HUDEP-2 (cell line): ENCODE data around the gene STK40.

Experiments
- DNase-seq, 76 experiments: peaks; one replicate each; lab custom pipeline; 2025; ENCODE audit not compliant: unreplicated experiment in 76 of 76; lab: John Stamatoyannopoulos, UW

STK40 gene

DNA sequence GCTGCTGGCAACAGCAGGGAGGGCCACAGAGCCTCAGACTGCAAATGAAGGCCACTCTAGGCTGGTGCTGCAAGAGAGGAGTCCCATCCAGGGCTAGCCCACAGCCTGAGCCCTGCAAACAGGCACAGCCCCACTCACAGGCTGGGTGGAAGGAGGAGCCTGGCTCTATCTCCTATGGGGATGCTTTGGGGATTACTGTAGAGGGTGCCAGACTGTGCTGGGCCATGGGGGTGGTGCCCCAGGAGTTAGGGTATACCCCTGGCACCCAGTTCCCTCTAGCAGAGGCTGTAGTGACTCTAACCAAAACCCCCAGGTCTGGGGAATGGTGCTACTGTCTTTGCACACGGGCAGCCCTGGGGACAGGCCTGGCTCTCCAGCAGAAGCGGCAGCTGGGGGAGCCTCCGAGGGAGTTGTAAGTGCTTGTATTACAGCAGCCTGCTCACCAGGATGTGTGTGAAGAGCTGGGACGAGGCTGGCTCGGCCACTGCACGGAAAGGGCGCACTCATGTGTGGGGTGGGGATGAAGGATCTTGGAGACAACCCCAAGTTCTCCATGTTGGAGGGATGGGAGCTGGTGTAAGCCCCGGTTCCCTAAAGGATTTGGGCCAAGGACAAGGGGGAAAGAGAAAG, 38.9 kb downstream of the STK40 start:
- no peak for DNase-seq

DNA sequence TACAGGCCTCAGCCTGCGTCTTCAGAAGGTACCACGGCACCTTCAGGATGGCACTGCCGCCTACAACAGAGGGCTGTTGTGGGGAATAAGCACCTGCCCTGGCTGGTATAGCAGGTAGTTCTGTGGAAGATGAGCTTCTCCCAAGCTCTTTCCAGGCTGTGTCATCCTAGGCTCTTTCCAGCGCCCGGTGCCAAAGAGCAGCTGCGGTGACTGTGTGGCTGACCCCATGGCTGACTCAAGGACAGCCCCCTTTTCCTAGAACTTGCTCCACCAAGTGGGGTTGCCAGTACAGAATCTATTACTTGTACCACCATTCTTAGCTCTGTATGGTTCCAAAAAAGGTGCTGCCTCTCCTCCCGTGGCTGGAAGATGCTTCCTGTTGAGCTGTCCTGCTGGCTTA, 40.4 kb downstream of the STK40 start:
- no peak for DNase-seq

DNA sequence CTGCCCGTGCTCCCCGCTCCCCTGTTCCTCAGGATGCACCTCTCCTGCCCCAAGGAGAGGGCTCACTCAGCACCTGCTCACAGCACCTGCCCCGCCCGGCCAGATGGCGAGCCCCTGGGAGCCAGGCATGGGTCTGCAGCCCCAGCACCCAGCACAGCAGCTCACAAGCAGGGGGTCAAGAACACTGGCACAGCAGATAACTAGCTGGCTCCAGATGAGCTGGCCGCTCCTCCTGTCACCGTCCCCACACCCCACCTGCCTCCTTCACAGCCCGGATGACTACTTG, 41.4 kb downstream of the STK40 start:
- DNase-seq: no peak

DNA sequence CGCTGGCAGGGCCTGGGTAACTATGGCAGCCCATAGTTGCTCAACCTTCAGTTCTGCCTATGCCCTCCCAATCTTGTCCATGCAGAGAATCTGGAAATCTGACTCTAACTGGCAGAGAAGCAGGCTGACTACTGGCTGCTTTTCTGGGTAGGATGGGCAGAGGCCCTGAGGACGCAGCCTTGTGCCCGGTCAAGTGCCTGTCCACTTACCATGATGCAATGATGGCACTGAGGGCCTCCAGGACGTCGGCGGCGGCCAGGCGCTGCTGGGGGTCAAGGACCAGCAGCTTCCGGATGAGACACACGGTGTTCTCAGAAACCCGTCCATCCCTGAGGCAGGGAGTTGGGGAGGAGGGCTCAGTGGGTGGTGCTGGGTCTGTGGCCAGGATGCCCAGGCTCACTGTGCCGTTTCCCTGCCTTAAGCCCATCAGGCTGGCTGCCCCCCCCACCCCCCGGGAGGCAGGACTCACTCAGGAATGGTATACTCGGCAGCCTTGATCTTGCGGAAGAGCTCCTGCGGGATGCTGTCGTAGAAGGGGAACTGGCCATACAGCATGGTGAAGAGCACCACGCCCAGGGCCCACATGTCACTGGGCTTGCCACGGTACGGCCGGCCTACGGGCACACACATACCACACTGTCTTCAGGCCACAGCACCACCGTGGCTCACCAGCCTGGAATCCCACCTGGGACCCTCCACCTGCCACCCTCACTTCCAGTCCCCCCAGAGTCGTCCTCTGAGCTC, 41.9 kb downstream of the STK40 start:
- no peak for DNase-seq

DNA sequence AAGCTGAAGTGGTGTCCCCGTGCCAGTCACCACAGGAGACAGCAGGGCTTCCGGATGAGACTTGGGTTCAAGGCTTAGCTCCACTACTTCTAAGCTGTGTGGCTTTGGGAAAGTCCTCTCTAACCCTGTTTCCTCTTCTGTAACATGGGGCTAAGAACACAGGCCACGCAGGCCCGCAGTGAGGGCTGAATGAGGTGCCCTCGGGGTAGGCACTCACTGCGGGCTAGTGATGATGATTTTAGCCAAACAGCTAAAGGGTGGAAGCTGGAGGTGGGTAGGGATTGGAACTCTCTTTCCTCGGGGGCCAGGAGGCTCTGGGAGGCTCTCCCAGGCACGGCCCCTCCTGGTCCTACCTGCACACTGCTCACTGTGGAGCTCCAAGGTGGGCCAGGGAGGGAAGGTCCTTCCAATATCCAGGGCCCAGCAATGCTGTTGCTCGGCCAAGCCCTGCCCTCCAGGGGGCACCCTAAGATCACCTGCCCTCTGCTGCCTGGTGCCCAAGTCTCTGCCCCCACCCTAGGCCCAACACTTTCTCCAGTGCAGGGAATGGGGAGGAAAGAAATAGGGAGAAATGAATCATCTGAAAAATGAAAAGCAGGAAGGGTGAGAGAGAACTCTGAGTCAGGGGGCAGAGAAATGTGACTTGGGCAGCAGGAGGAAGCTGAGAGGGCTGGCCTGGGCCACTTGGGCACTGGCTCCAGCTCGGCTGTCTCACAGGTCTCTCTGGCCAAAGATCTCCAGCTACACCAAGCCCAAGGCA, 43.1 kb downstream of the STK40 start:
- DNase-seq: peak in 47 of 76 experiments; percentile 9 to 60 (median 37)

DNA sequence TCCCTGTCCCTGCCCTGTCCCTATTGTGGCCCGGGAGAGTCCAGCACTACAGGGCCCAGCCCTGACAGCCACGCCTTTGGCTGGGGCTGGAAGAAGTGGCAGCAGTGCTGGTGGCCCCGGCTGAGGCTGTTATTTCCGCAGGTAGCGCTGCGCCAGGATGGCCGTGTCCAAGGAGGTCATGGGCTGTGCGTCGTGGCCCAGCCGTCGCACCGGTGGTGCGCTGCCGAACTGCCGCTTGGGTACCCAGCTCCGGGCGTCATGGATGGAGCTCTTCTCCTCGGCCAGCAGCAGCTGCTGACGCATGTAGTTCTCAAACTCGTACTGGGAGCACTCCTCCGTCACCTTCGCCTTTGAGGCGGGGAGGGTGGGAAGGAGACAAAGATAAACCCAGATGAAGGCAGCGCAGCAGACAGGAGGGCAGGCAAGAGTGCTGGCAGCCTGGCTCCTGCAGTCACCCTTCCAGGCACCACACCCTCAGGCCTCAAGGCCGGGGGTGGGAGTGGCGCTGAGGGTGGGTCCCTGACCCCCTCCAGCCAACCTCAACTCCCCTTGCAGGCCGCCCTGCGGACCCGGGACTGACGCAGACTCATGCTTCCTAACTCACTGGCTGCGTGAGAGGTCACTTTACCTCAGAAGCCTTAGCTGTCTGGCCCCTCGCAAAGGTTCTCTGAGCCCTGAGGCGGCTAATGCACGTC, 44.0 kb downstream of the STK40 start:
- no peak for DNase-seq

DNA sequence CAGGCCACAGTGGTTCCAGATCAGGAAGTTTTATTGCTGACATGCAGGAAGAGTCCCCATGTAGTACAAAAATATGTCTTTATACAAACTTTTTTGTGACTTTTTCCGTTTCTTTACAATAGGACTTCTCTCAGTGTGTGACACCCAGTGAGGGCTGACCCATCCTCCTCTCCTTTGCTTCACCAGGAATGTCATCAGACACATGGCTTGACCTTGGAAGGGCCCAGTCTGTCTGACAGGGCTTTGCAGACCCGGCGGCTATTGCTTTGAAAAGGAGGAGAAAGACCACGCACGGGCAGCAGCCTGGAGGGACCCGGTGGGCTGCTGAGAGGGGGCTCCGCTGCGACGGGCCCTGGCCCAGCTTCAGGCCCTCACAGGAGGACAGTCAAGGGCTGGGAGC, 46.1 kb downstream of the STK40 start:
- no peak for DNase-seq

DNA sequence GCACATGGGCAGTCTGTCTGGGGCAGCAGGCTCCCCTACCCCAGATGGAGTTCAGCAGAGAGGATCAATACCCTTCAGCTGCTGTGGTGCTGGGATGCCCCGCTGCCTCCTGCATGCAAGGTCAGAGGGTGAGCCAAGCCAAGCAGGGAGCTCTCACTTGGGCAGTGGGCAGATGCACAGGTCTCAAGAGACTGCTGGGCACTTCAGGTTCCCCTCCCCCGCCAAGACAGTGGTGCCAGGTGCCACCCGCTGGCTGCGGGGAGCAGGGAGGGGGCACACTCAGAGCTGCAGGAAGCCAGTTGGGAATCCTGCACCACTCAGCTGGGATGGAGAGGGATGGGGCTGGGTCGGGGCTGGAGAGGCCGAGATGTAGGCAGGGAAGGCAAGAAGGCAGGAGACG, 46.5 kb downstream of the STK40 start:
- no peak for DNase-seq

DNA sequence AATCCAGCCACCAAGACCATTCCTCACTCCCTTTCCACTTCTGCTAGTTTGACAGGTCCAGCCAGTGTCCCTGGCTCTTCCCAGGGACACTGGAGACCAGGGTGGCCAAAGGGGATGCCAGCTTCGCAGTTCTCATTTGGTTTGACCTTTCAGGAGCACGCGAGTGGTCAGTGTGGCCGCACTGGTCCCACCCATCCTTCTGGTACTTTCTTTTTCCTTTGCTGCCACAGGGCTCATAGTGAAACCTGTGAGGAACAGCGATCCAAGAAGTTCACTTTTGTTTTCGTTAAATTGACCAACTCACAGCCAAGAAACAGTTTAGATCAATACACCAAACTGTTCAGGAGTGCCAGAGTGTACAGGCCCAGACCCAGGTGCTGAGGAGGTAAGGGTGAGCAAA, 47.9 kb downstream of the STK40 start:
- no peak for DNase-seq

DNA sequence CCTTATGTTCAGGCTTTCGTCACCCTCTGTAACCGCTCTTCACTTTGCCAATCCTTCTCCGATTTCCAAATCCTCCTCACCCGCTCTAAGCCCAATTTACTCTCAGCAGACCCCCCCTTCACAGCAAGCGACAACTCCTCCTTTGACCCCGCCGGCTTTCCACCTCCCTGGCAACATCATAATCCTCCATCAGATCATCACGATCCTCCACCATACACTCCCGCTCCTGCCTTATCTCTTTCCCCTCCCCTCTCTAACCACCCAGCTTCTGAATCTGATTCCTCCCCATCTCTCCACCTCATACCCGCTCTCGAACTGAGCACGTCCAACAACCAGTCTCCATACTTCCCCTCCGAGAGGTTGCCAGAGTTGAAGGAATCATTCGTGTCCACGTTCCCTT, 54.8 kb downstream of the STK40 start:
- no peak for DNase-seq

DNA sequence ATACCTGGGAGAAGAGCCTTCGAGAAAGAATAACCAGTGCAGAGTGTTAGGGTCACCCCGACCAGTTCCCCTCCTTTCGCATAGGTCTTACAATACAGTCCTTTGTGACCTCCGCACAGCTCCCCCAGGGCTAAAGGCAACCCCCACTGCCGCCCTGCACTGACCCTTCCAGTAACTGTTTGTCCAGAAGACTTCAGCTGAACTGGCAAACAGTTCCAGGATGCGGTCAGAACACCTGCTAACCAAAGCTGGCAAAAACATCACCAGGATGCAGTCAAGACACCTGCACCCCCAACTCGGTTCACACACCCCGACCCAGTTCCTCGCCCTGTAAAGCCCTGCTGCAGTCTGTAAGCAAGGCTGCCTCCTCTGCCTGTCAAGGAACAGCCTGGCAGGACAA, 55.9 kb downstream of the STK40 start:
- DNase-seq: no peak

DNA sequence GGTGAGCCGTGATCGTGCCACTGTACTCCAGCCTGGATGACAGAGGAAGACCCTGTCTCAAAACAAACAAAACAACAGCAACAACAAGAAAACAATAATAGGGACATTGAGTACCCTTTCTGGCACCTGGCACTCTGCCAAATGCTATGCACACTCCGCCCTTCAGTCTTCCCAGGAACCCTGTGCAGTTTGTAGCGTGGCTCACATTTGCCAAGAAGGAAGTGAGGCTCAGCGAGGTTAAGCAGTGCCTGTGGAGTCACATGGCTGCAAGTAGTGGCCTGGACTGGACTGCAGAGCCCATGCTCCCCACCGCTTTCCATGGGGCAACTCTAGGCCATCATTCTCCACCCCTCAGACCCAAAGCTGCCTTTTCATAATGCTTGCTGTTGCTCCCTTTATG, 57.0 kb downstream of the STK40 start:
- DNase-seq: peak in 20 of 76 experiments; percentile 5 to 31 (median 14)

DNA sequence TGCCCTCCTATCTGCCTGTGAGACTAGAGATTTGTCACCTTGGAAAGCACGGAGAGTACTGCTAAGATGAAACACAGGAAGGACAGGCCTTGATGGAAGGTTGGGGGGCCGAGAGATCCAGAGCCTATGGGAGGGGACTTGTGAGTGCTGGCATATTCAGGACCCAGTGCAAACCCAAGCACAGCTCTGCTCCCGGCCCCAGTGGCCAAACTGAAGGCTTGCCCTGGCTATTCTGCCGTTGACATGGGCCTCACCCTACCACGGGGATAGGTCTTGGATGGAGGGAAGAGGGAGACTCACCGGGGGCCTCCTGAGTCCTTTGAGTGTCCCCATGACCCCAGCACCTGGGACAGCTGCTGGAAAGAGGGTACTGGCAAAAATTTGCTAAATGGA, 57.6 kb downstream of the STK40 start:
- no peak for DNase-seq

DNA sequence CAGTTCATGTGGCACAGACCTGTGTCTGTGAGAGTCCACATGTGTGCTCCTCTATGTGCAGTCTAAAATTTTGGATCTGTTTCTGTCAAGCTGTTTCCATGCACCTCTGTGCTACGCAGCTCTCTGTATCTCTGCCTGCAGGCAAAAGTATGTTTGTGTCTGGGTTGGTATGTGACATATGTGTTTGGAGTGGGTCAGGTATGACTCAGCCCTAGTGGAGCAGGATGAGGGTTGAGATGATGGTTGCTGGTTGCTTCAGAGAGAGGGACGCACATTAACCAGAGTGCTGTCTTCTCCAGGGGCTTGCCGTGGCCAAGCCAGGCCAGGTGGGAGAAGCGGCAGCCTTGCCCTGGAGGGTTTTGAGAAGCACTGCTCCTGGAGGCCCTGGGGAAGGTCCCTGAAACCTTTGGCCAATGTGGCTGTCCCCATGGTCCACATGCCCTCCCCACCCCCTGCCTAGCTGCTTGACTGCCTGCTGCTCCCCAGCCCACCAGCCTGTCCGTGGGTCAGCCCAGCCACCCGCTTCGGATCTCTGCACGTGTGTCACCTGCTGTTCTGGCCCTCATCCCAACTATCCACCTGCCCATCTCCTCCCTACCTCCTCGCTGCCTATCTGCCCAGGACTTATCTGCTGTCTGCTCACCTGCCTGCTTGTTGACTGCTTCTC, 58.2 kb downstream of the STK40 start:
- no peak for DNase-seq

DNA sequence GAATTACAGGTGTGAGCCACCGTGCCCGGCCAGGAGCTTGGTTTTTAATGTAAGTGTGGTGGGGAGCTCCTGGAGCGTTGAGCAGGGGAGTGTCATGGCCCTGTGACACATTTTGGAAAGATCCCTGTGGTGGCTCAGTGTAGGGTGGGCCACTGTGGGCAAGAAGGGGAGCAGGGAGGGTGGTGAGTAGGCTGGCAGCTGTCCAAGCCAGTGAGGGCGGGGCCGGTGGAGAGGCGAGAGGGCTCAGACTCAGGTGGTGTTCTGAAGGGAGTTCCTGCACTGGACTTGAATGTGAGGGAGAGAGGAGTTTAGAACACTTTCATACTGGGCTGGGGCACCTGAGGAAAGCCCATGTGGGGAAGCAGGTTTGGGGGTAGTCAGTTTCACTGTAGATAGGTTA, 59.2 kb downstream of the STK40 start:
- DNase-seq: peak in 10 of 76 experiments; percentile 3 to 29 (median 12)

DNA sequence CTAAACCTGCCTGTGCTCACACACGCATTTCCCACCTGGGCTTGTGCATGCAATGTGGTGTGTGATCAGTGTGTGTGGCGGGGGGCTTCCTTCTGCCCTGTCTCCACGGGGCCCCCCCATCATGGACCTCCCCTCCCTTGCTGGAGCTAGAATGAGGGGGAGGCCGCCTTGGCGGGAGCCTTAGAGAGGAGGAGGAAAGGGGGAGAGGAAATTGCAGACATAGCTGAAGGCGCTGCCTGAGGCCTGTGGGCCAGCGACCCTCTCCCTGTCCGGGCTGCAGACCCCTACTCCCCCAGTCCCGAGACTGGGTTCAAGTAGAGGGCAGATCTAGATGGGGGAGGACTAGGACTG, 61.4 kb downstream of the STK40 start:
- DNase-seq: no peak

DNA sequence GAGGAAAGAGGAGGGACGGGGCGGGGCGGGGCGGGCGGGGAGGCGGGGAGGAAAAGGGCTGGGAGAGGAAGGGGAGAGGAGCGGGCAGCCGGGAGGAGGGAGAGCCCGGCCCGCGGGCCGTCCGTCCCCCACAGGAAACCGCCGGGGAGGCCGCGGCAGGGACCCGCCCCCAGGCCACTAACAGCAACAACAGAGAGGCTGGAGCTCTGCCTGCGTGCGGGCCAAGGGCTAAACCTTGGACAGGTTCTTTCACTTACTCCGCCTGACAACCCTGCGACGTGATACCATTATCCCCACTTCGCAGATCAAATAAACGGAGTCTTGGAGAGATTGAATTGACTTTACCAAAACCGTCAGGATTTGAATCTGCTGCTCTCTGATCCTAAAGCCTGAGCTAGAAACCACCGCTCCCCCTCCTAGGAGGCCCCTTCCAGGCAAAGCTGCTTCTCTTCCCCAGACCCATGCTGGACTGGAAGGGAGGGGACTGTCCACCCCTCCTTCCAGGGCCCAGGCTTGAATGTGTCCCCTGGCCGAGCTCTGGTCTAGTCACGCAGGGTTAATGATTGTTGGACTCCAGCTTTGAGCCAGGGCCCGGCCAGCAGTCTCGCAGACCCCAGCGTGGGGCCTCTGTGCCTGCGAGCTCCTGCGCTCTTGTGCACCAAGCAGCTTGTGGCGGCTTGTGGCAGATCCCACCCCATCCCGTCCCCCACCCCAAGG, 61.9 kb downstream of the STK40 start, which contains the start of gene EVA1B:
TSS of gene EVA1B (minus strand) at position 10 of the 717 bp plus-strand sequence. CDS start 608 bp downstream, outside the sequence.
- peak in 1 of 76 experiments; percentile 9 for DNase-seq

DNA sequence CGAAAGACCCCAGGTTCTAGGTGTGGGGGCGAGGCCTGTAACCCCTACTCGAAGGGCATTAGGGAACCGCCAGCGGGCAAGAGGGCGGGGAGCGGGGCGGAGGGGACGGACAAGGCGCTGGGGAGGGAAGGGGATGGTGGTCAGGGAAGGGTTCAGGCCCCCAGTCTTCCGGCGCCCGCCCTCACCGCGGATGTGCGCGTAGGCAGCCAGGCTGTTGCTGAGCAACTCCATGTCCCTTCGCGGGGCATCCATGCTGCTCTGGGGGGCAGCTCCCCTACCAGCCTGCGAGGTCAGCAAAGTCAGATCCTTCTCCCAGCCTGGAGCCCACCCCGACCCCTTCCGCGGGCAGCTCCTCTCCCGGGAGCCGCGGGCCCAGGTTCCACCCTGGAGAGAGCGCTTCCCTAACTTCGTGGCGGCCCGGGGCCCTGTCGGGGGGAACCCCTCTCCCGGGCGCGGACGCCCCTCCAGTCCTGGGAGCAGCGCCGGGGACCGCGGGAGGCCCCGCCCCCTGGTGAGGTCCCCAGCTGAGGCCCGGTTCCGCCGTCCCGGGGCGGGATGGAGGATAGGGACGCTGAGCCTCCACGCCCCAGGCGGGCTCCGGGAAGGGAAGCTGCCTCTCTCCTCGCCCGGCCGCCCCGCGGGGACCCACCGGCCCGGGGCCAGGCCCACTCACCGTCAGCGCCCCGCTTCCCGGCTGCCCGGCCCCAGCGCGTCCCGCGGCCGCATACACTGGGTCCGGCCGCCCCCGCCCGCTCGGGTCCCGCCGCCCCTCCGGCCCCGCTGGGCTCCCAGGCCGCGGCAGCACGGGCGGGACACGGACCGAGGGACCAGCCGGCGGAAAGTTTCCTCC, 62.7 kb downstream of the STK40 start:
- DNase-seq: no peak

DNA sequence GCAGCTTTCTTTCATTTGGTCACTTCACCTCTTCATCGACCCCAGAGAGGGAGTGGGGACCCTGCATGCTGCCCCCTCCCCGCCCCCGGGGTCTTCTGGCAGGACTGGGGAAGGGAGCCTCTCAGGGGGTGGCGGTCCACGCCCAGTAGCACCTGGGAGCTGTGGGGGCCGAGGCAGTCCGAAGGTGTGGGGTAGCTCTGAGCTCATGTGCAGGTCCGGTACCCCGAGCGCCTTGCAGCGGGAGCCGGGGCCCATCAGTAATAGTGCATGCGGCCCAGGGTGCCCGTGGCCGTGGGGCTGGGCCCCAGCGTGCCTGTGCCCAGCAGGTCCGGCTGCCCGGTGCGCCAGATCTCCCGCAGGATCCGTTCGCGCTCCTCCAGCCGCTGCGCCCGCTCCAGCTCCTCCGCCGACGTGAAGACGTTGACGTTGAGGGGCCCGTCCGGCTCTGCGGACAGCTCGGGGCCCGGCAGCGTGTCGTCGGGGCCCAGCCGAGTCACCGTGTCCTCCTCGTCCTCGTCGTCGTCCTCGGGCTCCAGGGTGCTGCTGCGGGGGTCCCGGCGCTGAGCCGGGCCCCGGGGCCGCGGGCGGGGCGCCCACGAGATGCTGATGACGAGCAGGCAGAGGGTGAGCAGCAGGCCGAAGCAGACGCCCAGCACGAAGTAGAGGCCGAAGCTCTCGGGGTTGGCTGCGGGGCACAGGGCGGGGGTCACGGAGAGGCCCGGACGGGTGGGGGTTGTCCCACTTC, 63.5 kb downstream of the STK40 start:
- DNase-seq: no peak
